ENCODE measurements around the gene PNLIP.

PNLIP gene

GRCh38 chr10:116524736-116525135 is 21.0 kb upstream of the PNLIP start:
- no peak overlapping the region for H3K4me3 ChIP-seq (ENCODE audit: low read depth, low read length)
- DNase-seq (ENCODE audit: low read depth, low spot score), result no peak
- ChIA-PET POLR2A (no interaction called here), CTCF (no interaction called here)
- no peak for TF ChIP-seq CTCF (IDR thresholded peaks at IDR 0.05; ENCODE audit: insufficient read depth, low read length, missing control alignments)

- POLR2A ChIA-PET, result no interaction called here
- TF ChIP-seq CTCF (IDR thresholded peaks at IDR 0.05; ENCODE audit: insufficient read depth, low read length, missing control alignments), result no peak
These were observed 19.5 kb upstream of the PNLIP start for GRCh38 chr10:116526219-116526618.

GRCh38 chr10:116536810-116537209 is 8.9 kb upstream of the PNLIP start:
- CTCF ChIA-PET, result no interaction called here

More at GRCh38 chr10:116526219-116526618, 19.5 kb upstream of the PNLIP start:
- DNase-seq (ENCODE audit: low read depth, low spot score), result no peak
- CTCF ChIA-PET, result no interaction called here
- no peak overlapping the region for H3K4me3 ChIP-seq (ENCODE audit: low read depth, low read length)

GRCh38 chr10:116538456-116538855 is 7.3 kb upstream of the PNLIP start:
- no peak for TF ChIP-seq CTCF (IDR thresholded peaks at IDR 0.05; ENCODE audit: insufficient read depth, low read length, missing control alignments)
- H3K4me3 ChIP-seq (ENCODE audit: low read depth, low read length), result no peak overlapping the region
- POLR2A ChIA-PET, result no interaction called here
- CTCF ChIA-PET, result no interaction called here
- no peak for DNase-seq (ENCODE audit: low read depth, low spot score)

More at GRCh38 chr10:116536810-116537209, 8.9 kb upstream of the PNLIP start:
- H3K4me3 ChIP-seq (ENCODE audit: low read depth, low read length), result no peak overlapping the region
- DNase-seq (ENCODE audit: low read depth, low spot score), result no peak
- POLR2A ChIA-PET, result no interaction called here
- no peak for TF ChIP-seq CTCF (IDR thresholded peaks at IDR 0.05; ENCODE audit: insufficient read depth, low read length, missing control alignments)

GRCh38 chr10:116538992-116539391 is 6.7 kb upstream of the PNLIP start:
- TF ChIP-seq CTCF (IDR thresholded peaks at IDR 0.05; ENCODE audit: insufficient read depth, low read length, missing control alignments), result no peak
- DNase-seq (ENCODE audit: low read depth, low spot score), result no peak
- CTCF ChIA-PET, result no interaction called here
- POLR2A ChIA-PET, result no interaction called here
- no peak overlapping the region for H3K4me3 ChIP-seq (ENCODE audit: low read depth, low read length)

- DNase-seq (ENCODE audit: low read depth, low spot score), result no peak
- no peak for TF ChIP-seq CTCF (IDR thresholded peaks at IDR 0.05; ENCODE audit: insufficient read depth, low read length, missing control alignments)
- POLR2A ChIA-PET, result no interaction called here
- CTCF ChIA-PET, result no interaction called here
- H3K4me3 ChIP-seq (ENCODE audit: low read depth, low read length), result no peak overlapping the region
These were observed 4.9 kb upstream of the PNLIP start for GRCh38 chr10:116540814-116541213.

All from AG04449 (cell line).